K562 (cell line): ENCODE results near the gene GCN1. TPM values are rescaled to one million over a fixed set of nuclear protein-coding genes. Genes with fewer than 3 reads are reported as not detected.

ENCODE experiments used
- NFXL1 ChIP-seq: fragments of 450-650 bp; formaldehyde crosslinking; IDR thresholded peaks from 2 replicates; pipeline ENCODE4 v1.4.0; 2021; ENCODE audit warnings: mild to moderate bottlenecking
- ZNF609 ChIP-seq: sonication (generic); formaldehyde crosslinking; IDR thresholded peaks from 2 replicates; pipeline ENCODE4 v1.8.1; 2023; ENCODE audit warnings: missing genetic modification reagents, mild to moderate bottlenecking, borderline replicate concordance
- polyA plus RNA-seq, 8 experiments: library from polyadenylated mRNA; depleted of rRNA in 4 of 8; stranded (reverse) in 5 of 8; unstranded in 3 of 8; fragments of >200 nt; fragmentation: Nextera tagmentation in 2 of 8; fragmentation: Illumina TruSeq in 1 of 8; extraction: Ambion mirVana in 2 of 8; extraction: Trizol in 1 of 8; gene quantifications; 2 replicates each; pipeline versions ENCODE4 v1.2.1 to v1.2.3, GENCODE V29; 2011 to 2014; ENCODE audit warnings: inconsistent platforms in 1 of 8, missing spikeins in 1 of 8
- total RNA-seq, 7 experiments: library from RNA; depleted of rRNA in 6 of 7; stranded (reverse); fragments of >200 nt in 6 of 7; fragmentation: Illumina TruSeq in 2 of 7; extraction: Trizol in 2 of 7; gene quantifications; 2 replicates each; pipeline versions ENCODE4 v1.2.1 to v1.2.3, GENCODE V29; 2011 to 2021; ENCODE audit warnings: low replicate concordance in 1 of 7

GCN1 gene
- total and polyA plus RNA-seq, 9 of the 15 experiments (the other 6 are each of a cell fraction or from before 2014, with no cell fraction given), result 11.9 to 190 (median 51.7) TPM

- TF ChIP-seq ZNF609 (CRISPR knock-in tag), result no peak
- no peak for TF ChIP-seq NFXL1 (CRISPR knock-in tag)
Observed at GRCh38 chr12:120216742-120217605, 22.5 kb upstream of the GCN1 start (continued).
